T-helper 1 cell (primary cell): ENCODE measurements around the gene MAP2.

ENCODE experiments used
- DNase-seq, 5 donors: peaks; one replicate each; pipeline ENCODE4 v3.0.0-alpha.2; 2012 to 2020

The MAP2 gene

GRCh38 chr2:209600341-209601171, 176.7 kb downstream of the MAP2 start:
- DNase-seq, result no peak

DNA sequence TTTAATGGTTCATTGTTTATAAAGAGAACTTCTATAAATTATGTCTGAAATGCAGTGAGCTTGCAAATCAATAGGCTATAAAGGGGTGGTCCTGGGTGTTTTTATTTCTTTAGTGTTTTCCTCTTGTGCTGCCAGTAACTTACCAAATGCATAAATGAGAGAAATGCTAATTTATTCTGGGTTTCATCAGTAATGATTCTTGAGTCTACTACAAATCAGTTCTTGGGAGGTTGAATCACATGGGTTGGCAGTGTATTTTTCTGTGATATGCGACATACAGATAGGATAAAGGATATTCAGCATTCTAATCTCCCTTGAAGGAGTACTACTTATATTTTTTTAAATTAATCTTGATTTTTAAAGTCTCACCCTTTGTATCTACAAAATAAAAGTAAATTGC, 177.7 kb downstream of the MAP2 start:
- DNase-seq, result no peak

DNA sequence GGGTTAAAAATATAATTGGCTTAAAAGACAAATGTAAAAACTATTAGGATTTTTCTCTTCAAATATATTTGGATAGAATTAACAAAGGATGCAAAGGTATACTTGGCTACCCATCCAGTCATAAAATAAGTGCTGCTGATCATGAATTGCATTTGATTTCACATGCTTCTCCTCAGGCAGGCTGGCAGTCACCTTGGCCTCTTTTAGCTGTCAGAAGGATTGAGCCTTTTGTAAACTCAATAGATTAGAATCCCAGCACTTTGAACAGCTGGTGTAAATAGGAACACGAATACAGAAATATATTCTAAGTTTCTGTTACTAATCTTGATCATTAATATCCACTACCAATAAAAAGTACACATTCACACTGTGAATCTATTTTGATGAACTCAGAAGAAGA, 178.4 kb downstream of the MAP2 start:
- no peak for DNase-seq

DNA sequence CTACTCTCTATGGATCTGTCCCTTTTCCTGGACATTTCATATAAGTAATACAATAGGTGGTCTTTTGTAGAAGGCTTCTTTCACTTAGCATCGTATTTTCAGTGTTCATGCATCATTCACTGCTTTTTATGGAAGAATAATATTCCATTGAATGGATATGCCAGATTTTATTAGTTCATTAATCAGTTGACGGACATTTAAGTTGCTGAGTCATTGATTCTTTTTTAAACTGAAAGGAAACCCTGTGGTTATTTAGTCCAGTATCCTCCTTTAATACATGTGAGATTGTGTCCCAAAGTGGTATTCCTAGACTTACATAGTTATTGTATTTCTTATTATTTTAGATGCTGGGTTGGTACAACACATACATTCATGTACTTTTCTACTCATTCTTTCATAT, 185.7 kb downstream of the MAP2 start:
- no peak for DNase-seq

- DNase-seq, result no peak
These were observed 186.8 kb downstream of the MAP2 start for GRCh38 chr2:209610631-209611030.

DNA sequence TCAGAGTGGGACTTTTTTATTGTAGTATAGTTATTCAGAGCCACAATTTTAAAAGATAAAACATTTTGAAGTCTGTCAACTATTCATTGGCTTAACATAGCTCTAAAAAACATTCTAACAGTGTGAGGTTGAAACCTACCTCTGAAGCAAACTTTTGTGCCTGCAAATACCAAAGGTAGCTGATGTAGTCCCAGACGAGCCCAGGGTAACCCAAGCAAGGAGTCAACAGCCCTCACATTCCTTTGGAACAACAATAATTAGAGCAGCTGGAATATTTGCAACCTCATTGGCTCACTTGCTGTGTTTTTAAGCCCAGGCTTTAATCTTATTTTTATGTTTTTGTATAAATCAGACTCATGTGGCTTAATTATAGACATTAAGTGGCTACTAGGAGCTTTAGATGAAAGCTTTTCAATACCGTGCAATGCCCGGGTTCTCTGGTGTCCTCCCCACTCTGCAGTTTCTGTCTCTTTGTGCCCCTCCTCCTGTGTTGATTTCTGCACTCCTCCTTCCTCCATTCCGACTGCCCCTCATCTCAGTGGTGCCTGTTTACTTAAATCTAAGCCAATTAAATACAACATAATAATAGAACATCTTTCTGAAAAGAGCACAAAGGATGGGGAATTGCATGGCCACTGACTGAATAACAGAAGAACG, 189.9 kb downstream of the MAP2 start:
- no peak for DNase-seq

DNA sequence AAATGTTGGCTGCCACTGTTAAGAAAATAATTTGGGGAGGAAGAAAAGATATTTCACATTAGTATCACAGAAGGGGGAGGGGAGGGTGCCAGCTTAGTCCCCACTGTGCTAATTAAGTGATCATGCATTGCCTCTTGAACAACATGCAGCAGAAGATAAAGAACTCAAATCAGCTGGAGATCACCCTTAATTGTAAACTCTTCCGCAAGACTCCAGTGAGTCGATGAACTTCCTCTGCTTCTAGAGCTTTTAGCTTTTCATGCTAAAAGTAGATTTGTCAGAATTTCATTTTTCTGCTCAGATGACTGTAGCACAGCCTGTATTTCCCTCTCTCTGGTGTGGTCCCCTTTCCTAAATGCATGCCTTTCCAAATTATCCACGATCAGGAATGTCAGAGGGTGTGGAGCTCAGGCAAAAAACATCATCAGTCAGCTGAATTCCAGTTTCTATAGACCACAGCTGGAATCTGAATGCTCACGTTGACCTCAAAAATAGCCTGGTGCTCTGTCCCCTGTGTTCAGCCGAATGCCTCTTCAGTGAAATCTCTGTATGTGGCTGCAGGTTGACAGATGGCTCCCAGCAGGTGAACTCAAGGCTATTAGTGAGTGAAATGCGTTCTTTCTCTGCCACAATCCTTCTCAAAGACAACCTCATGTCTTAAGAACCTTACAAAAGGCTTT, 191.0 kb downstream of the MAP2 start:
- no peak for DNase-seq

DNA sequence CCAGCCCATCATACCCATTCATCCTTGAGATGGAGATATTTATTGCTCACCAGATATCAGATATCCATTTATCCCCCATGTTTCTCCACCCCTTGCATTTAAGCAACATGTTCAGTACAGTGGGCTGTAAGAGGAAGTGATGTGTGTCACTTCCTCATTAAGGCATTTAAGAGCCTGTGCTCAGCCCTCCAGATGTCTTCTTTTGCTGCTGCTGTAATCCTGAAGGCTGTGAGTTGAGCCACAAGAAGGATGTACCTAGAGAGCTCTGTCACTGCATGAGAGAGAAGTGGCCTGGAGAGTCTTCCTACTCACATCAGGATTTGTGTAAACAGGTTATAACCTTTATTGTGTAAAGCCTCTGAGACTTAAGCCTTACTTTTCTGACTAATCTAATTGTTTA, 195.9 kb downstream of the MAP2 start:
- no peak for DNase-seq

GRCh38 chr2:209624192-209624938, 200.5 kb downstream of the MAP2 start:
- no peak for DNase-seq

DNA sequence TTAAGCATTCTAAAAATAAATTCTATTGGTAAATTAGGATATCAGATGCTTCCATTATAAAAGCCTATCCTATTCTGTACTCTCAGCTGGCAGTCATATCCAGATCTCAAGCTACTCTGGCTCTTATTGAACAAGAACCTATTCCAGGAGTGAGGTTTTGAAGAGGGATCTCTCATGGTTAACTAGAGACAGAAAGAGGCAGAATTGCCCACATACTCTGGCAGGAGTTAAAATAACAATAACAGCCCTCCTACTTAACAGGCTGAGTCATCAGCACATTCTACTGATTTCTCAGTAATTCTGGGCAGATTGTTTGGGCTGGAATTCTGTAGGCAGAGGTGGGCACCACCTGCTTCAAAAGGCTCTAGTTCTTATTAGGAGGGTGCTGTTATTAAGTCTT, 205.8 kb downstream of the MAP2 start:
- no peak for DNase-seq

DNA sequence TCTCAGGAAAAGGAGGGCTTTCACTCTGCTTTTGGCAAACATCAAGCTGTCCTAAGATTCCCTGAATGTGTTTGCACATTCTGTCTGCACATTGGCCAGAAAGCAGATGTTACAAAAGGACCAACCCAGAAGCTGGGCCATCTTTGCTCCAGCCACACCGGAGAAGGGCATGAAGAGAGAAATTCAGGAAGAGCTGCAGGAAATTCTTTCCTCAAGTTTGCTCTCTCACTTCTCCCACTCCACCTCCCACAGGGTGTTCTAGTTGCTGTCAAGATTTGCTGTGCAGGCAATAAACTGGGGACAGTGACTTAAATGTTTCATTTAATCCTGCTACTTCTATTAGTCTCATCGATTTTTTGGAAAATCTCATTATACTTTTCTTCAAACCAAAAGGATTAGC, 210.1 kb downstream of the MAP2 start:
- DNase-seq, result no peak

- DNase-seq, result no peak
These were observed 212.2 kb downstream of the MAP2 start for GRCh38 chr2:209636076-209636475.

DNA sequence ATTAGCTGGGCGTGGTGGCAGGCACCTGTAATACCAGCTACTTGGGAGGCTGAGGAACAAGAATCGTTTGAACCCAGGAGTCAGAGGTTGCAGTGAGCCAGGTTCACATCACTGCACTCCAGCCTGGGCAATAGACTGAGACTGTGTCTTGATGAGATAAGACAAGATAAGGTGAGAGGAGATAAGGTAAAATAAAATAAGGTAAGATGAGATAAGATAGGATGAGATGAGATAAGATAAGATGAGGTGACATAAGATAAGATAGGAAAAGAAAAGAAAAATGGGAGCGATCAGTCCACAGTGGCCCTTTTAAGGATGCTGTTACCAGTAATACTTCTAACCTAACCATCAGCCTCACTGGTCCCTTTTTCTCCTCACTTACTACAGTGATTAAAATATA, 213.4 kb downstream of the MAP2 start:
- DNase-seq, result no peak

GRCh38 chr2:209638346-209638745, 214.5 kb downstream of the MAP2 start:
- DNase-seq, result no peak

DNA sequence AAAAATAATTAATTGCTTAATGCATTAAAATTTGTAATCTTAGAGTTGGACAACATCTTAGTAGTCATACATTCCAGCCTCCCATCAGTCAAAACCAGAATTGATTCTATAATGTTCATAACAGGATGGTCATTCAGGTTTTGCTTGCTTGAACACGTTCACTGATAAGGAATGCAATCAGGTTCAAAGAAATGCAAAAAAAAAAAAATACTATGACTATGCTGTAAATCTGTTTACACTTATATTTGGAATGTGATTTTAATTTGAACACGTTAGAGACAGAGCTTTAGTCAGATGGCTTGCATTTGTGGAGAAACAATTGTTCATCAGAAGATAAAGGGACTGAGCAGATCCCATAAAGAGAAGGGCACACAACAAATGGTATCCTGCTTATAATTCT, 216.5 kb downstream of the MAP2 start:
- DNase-seq, result no peak

DNA sequence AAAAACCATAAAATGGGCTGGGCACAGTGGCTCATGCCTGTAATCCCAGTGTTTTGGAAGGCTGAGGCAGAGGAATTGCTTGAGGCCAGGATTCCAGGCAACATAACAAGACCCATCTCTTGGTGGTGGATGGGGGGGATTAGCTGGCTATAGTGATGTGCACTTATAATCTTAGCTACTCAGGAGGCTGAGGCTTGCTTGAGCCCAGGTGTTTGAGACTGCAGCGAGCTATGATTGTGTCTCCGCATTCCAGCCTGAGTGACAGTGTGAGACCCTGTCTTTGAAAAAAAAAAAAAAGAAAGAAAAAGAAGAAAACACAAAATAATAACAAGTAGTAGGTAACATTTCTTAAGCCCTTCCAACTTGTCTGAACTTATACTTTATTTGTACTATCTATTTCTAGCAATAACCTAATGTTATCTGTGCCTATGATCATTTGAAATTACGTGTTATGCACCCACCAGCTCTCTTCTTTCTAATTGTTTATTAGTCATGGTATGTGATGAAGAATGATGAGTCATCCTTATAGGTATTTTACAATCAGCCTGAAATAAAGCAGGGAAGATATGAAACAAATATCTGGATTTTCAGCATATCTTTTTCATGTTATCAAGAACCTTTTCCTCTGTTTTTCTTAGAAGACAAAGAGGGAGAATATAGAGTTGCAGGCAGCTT, 218.4 kb downstream of the MAP2 start:
- no peak for DNase-seq

- DNase-seq, result no peak
These were observed 221.0 kb downstream of the MAP2 start for GRCh38 chr2:209644842-209645241.

GRCh38 chr2:209648714-209649113, 224.9 kb downstream of the MAP2 start:
- DNase-seq, result no peak

DNA sequence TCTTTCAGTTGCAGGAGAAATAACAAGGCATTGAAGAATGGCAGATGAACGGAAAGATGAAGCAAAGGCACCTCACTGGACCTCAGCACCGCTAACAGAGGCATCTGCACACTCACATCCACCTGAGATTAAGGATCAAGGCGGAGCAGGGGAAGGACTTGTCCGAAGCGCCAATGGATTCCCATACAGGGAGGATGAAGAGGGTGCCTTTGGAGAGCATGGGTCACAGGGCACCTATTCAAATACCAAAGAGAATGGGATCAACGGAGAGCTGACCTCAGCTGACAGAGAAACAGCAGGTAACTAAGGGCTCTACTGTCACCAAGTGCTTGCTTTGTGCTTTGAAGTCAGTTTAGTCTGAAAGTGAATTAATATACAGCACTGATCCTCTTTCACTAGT, 229.3 kb downstream of the MAP2 start:
- no peak for DNase-seq

- no peak for DNase-seq
These were observed 237.5 kb downstream of the MAP2 start for GRCh38 chr2:209661286-209661894.

- DNase-seq, result no peak
These were observed 238.2 kb downstream of the MAP2 start for GRCh38 chr2:209662021-209662420.

DNA sequence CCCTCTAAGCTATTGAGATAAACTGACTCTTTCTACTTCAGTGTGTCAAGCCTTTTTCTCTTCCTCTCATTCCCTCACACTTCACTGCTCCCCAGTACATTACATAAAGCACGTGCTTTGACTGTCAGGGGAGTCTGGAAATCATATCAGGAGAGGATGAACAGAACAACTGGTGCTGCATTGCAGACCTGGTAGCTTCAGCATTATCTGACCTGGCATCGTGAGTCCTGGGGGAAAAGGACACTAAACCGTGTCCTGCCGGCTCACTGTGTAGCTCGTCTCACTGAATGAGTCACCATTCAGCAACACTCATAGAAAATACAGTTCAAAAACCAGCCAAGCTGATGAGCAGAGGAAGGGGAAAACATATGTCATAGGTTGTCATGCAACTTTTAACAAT, 239.3 kb downstream of the MAP2 start:
- DNase-seq, result no peak
